Measurements from ENCODE around the gene WNK4. TPM values are rescaled to one million over a fixed set of nuclear protein-coding genes. Genes with fewer than 3 reads are reported as not detected.
"Not testable (repeated sequence)": the region's sequence is repeated elsewhere in the genome, so short reads cannot be mapped to it uniquely, and the experiment has no call there.

WNK4 gene
- 0.30 TPM for polyA plus RNA-seq (2013, experiment 1 of 4)
- 0.27 TPM for polyA plus RNA-seq (2013, experiment 2 of 4)
- 1.1 TPM for polyA plus RNA-seq (2013, experiment 3 of 4)
- 0.57 TPM for polyA plus RNA-seq (2013, experiment 4 of 4)

DNA sequence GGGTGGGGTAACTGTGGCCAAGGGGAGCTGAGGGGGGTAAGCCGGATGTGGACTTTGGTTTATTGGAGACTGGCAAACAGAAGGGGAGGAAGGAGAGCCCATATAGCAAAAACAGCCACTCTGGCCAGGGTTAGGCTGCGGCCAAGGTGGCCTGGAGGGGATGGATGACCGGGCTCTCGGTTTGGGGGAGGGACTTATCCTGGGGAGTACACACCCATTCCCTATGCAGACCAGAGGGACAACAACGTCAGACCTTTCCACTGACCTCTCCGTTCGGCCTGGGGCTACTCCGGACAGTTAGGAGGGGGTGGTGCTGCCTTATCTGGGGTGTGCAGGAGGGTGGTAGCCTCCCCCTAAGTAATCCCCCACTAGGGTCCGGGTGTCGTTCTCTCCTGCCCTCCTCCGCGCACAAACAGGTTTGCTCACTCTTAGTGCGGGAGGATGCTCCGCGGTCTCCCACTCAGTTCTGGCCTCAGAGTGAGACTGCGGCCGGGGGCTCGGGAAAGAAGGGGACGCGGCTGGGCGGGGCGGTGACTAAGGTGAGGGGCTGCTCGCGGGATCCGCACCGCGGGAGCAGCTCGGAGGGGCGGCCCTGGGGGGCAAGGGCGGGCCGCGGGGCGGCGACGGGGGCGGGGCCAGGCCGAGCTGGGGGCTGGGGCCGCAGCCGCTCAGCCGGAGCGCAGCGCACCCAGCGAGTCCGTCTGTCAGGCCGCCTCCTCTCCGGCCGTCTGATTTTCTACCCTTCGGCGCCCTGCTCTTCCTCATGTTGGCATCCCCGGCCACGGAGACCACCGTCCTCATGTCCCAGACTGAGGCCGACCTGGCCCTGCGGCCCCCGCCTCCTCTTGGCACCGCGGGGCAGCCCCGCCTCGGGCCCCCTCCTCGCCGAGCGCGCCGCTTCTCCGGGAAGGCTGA is at the start of gene WNK4:
Gene WNK4, plus strand, starts transcription at position 675 of the 915 bp plus-strand sequence. Its CDS starts 89 bp downstream, at position 764.
- peak within 1 kb of the TSS; percentile 40 for H3K4me3 ChIP-seq (ENCODE audit: insufficient read depth, low read depth, low read length)
- H3K27ac ChIP-seq (ENCODE audit: insufficient read depth, low read depth, low read length, poor library complexity, severe bottlenecking): no peak within 1 kb of the TSS
- H3K27me3 ChIP-seq (ENCODE audit: control insufficient read depth, insufficient read depth, low read length, poor library complexity, severe bottlenecking): peaks cover 47% of the 10 kb centered on the region
- H3K36me3 ChIP-seq (ENCODE audit: control insufficient read depth, insufficient read depth, low read length): peaks cover 8% of the 10 kb centered on the region
- H3K4me1 ChIP-seq (ENCODE audit: control insufficient read depth, insufficient read depth, low read length): no peaks in the 10 kb centered on the region
- WGBS, 2 experiments: 2 to 3% methylated on average over 65 of the region's 65 CpGs
- no peaks in the 10 kb centered on the region for H3K9me3 ChIP-seq (ENCODE audit: control insufficient read depth, low read length)

DNA sequence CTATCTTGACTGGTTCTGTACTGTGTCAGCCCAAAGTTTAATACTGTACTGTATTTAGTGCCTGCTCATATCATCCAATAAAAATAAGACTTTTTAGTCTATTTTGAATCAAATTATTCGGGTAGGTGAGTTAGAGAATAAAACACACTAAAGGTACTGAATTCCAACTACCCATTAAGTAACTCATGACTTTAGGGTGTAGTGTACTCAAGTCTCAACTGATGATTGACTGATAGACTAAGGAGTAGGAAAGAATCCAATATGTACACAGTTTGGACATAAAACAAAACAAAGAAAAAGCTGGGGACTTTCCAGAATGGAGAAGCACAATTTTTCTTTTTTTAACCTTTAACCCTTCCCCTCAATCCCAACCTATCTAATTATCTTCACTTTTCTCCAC is 39.7 kb upstream of the WNK4 start:
- no peaks in the 10 kb centered on the region for H3K4me1 ChIP-seq (ENCODE audit: control insufficient read depth, insufficient read depth, low read length)
- WGBS, 2 experiments: 80% methylated on average over 1 of the region's 1 CpG; no CpG with 5 or more reads in 1 of the 2 experiments
- H3K36me3 ChIP-seq (ENCODE audit: control insufficient read depth, insufficient read depth, low read length): no peaks in the 10 kb centered on the region
- peaks cover 8% of the 10 kb centered on the region for H3K27me3 ChIP-seq (ENCODE audit: control insufficient read depth, insufficient read depth, low read length, poor library complexity, severe bottlenecking)
- H3K27ac ChIP-seq (ENCODE audit: insufficient read depth, low read depth, low read length, poor library complexity, severe bottlenecking): no peak overlapping the region
- peaks cover 5% of the 10 kb centered on the region for H3K9me3 ChIP-seq (ENCODE audit: control insufficient read depth, low read length)
- no peak overlapping the region for H3K4me3 ChIP-seq (ENCODE audit: insufficient read depth, low read depth, low read length)

DNA sequence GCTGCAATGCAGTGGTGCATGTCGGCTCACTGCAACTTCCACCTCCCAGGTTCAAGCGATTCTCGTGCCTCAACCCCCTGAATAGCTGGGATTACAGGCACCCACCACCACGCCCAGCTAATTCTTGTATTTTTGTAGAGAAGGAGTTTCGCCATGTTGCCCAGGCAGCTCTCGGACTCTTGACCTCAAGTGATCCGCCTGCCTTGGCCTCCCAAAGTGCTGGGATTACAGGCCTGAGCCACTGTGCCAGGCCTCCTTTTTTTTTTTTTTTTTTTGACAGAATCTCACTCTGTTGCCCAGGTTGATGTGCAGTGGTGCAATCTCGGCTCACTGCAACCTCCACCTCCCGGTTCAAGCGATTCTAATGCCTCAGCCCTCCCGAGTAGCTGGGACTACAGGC is 37.5 kb upstream of the WNK4 start:
- not testable (repeated sequence) for H3K4me1 ChIP-seq (ENCODE audit: control insufficient read depth, insufficient read depth, low read length); H3K27ac ChIP-seq (ENCODE audit: insufficient read depth, low read depth, low read length, poor library complexity, severe bottlenecking); H3K4me3 ChIP-seq (ENCODE audit: insufficient read depth, low read depth, low read length); H3K9me3 ChIP-seq (ENCODE audit: control insufficient read depth, low read length); H3K36me3 ChIP-seq (ENCODE audit: control insufficient read depth, insufficient read depth, low read length)
- H3K27me3 ChIP-seq (ENCODE audit: control insufficient read depth, insufficient read depth, low read length, poor library complexity, severe bottlenecking): peaks cover 18% of the 10 kb centered on the region
- WGBS, 2 experiments: 91 to 96% methylated on average over 11 of the region's 11 CpGs

DNA sequence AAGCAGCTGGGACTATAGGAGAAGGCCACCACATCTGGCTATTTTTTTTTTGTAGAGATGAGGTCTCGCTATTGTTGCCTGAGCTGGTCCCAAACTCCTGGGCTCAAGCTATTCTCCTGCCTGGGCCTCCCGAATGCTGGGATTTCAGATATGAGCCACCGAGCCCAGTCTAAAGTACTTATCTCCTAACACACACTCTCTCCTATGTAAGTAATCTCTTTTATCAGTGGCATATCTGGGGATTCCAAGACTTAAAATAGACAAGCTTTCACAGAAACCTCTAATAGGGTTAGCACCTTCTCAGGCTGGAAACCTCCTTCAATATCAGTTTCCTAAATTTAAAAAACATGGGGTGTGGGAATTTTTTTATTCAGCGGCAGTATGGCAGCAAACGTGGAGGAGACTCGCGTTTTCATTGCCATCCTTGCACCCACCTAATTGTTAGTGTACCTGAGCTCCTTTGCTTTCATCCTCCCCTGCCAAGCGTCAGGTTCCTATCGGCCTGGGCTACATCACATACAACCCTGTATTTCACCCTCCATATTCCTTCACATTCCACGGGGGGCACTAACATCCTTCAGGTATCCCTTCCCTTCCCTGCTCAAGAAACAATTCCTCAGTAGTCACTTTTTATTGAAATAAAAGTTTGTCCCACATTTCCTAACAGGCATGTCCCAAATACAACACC is 36.7 kb upstream of the WNK4 start:
- Histone ChIP-seq H3K36me3 (ENCODE audit: control insufficient read depth, insufficient read depth, low read length) (no peaks in the 10 kb centered on the region), H3K27ac (ENCODE audit: insufficient read depth, low read depth, low read length, poor library complexity, severe bottlenecking) (peak overlapping the region; percentile 79), H3K27me3 (ENCODE audit: control insufficient read depth, insufficient read depth, low read length, poor library complexity, severe bottlenecking) (peaks cover 18% of the 10 kb centered on the region), H3K9me3 (ENCODE audit: control insufficient read depth, low read length) (peaks cover 5% of the 10 kb centered on the region), H3K4me3 (ENCODE audit: insufficient read depth, low read depth, low read length) (peak overlapping the region; percentile 73), H3K4me1 (ENCODE audit: control insufficient read depth, insufficient read depth, low read length) (no peaks in the 10 kb centered on the region)
- 70 to 77% methylated on average over 10 of the region's 10 CpGs for WGBS, 2 experiments

DNA sequence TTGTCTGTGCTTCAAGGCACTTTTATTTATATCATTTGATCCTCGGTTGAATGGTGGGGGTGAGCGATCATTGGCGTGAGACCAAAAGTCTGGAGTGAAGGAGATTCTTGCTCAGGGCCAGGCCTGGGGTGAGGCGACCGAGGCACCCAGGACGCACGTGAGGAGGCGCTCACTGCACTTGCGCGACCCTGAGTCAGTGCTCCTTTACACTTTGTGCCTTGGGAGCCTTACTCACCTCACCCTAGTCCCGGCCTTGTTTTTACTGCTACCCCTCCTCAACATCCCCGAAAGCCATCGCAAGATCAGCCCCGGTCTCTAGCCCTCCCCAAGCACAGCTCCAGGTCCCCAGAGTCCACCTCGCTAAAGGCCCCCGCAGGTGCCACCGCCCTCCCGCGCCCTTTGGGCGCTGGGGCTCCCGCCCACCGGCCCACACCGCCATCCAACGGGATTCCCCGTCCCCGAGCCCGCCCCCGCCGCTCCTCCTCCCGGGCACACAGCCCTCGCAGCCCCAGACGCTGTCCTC is 36.1 kb upstream of the WNK4 start:
- Histone ChIP-seq H3K36me3 (ENCODE audit: control insufficient read depth, insufficient read depth, low read length) (no peaks in the 10 kb centered on the region), H3K4me3 (ENCODE audit: insufficient read depth, low read depth, low read length) (peak overlapping the region; percentile 73), H3K27me3 (ENCODE audit: control insufficient read depth, insufficient read depth, low read length, poor library complexity, severe bottlenecking) (peaks cover 18% of the 10 kb centered on the region), H3K4me1 (ENCODE audit: control insufficient read depth, insufficient read depth, low read length) (no peaks in the 10 kb centered on the region), H3K9me3 (ENCODE audit: control insufficient read depth, low read length) (peaks cover 5% of the 10 kb centered on the region), H3K27ac (ENCODE audit: insufficient read depth, low read depth, low read length, poor library complexity, severe bottlenecking) (peak overlapping the region; percentile 79)
- WGBS, 2 experiments: 1 to 3% methylated on average over 32 of the region's 32 CpGs

DNA sequence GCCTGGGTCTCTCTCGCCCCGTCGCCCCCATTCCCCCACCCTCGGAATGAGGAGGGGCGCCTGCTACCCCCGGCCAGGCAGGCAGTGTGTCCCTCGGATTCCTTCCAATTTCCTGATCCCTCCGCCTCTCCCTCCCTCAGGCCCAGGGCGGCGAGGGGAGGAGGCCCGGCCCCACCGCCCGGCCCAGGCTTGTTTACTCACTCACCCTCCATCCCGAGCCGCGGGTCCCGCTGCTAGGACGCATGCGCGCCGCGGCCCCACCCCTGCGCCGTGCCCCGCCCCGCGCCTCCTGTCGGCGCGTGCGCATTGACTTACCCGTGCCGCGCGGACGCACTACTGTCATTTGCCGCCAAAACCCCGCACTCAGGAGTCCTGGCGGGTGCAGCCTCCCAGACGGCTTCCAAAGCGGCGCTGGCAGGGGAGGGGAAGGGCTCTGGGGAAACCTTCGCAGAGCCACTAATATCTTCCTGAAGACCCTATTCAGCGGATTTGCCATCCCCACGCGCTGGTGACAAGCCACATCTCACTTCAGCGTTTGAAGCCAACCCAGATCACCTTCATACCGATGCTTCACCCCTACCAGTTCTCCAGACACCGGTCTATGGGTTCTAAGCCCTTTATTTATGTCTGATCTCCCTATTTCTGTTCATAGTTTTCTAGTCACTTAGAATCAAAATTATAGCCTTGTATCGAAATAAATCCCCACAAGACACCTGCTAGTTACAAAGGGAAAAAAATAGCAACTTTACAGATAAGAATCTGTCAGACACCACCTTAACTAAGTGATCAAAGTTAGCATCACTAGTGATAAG is 35.4 kb upstream of the WNK4 start, which contains the start of gene EZH1:
Gene EZH1, minus strand, starts transcription at position 235 of the 812 bp plus-strand sequence. CDS start 16,099 bp downstream, outside the sequence.
- 8 to 9% methylated on average over 50 of the region's 50 CpGs for WGBS, 2 experiments
- no peaks in the 10 kb centered on the region for H3K36me3 ChIP-seq (ENCODE audit: control insufficient read depth, insufficient read depth, low read length)

DNA sequence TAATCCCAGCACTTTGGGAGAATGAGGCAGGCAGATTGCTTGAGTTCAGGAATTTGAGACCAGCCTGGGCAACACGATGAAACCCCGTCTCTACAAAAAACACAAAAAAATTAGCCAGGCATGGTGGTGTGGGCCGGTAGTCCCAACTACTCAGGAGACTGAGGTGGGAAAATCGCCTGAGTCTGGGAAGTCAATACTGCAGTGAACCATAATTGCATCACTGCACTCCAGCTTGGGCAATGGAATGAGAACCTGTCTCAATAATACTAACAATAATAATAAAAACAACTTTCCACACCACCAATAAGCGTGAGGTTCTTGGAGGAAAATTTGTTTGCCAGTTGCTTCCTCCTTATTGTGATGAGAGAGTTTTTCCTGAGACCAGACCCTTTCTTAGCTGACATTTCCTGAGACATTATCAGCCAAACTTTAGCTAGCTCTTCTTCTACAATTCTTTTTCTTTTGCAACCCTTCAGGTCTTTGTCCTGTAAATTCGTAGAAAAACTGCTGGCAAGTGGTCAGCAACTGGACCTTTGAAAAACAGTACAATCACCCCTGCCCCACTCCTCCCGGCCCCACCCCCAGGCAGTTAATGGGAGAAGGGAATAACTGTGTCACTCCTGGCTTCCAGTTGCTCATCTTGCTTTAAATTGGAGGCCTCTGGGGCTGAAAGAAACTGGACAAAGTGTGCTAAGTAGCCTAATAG is 32.1 kb upstream of the WNK4 start:
- Histone ChIP-seq H3K4me1 (ENCODE audit: control insufficient read depth, insufficient read depth, low read length) (peaks cover 8% of the 10 kb centered on the region), H3K27ac (ENCODE audit: insufficient read depth, low read depth, low read length, poor library complexity, severe bottlenecking) (no peak overlapping the region), H3K9me3 (ENCODE audit: control insufficient read depth, low read length) (peaks cover 5% of the 10 kb centered on the region), H3K27me3 (ENCODE audit: control insufficient read depth, insufficient read depth, low read length, poor library complexity, severe bottlenecking) (peaks cover 18% of the 10 kb centered on the region), H3K4me3 (ENCODE audit: insufficient read depth, low read depth, low read length) (no peak overlapping the region), H3K36me3 (ENCODE audit: control insufficient read depth, insufficient read depth, low read length) (no peaks in the 10 kb centered on the region)
- WGBS, 2 experiments: 64 to 68% methylated on average over 7 of the region's 7 CpGs

More for the DNA sequence above, 35.4 kb upstream of the WNK4 start, which contains the start of gene EZH1:
- Histone ChIP-seq H3K27ac (ENCODE audit: insufficient read depth, low read depth, low read length, poor library complexity, severe bottlenecking) (peak within 1 kb of the TSS; percentile 79), H3K9me3 (ENCODE audit: control insufficient read depth, low read length) (peaks cover 5% of the 10 kb centered on the region), H3K4me3 (ENCODE audit: insufficient read depth, low read depth, low read length) (peak within 1 kb of the TSS; percentile 73), H3K27me3 (ENCODE audit: control insufficient read depth, insufficient read depth, low read length, poor library complexity, severe bottlenecking) (peaks cover 18% of the 10 kb centered on the region), H3K4me1 (ENCODE audit: control insufficient read depth, insufficient read depth, low read length) (peaks cover 2% of the 10 kb centered on the region)

DNA sequence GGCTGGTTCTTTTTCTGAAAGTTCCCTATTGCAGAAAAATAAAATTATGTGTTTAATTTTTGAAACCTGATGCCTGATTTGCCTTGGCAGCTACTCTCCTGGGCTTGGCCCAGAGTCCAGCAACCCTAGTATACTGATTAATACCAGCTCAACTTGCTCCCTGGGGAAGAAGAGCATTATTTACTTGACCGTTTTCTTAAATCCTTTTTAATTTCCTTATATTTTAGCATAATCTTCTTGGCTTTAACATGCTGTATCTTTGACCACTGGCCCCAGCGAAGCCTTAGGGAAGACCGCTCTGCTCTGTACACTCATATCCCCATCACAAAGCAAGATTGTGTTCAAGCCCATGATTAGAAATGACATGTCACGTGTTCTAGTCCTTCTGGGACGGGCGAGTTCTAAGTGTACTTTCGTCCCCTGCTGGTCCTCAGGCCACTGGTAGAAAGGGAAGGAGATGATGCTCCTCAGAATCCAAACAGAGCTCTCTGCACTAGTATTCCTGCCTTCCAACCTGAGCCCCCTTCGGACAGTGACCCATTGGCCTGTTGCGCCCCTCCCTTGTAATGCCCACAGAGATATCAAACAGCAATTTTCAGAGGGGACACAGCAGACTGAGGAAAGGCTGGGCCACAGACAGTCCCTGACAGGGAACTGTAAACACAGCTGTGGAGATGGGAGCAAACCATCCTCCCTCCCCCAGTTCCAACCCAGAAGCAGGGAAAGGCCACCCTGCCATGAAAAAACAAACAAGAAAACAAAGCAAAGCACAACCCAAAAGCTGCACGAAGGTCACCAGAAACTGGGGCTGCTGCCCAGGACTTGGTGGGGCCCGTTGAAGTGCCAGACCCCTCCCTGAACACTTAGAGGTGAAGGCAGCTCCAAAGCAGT is 31.3 kb upstream of the WNK4 start:
- no peaks in the 10 kb centered on the region for H3K36me3 ChIP-seq (ENCODE audit: control insufficient read depth, insufficient read depth, low read length)
- 88 to 89% methylated on average over 11 of the region's 11 CpGs for WGBS, 2 experiments
- peaks cover 18% of the 10 kb centered on the region for H3K27me3 ChIP-seq (ENCODE audit: control insufficient read depth, insufficient read depth, low read length, poor library complexity, severe bottlenecking)
- H3K9me3 ChIP-seq (ENCODE audit: control insufficient read depth, low read length): peaks cover 5% of the 10 kb centered on the region
- no peak overlapping the region for H3K4me3 ChIP-seq (ENCODE audit: insufficient read depth, low read depth, low read length)
- peaks cover 8% of the 10 kb centered on the region for H3K4me1 ChIP-seq (ENCODE audit: control insufficient read depth, insufficient read depth, low read length)
- no peak overlapping the region for H3K27ac ChIP-seq (ENCODE audit: insufficient read depth, low read depth, low read length, poor library complexity, severe bottlenecking)
